Fibroblast of the aortic adventitia (primary cell): ENCODE data around the gene NPAS1. TPM values are rescaled to one million over a fixed set of nuclear protein-coding genes. Genes with fewer than 3 reads are reported as not detected.
A peak's percentile ranks its signal among the peaks of the same experiment; 100 is the strongest.

Experiments
- DNase-seq: peaks from one replicate; pipeline ENCODE4 v3.0.0-alpha.2; 2010; ENCODE audit warnings: low read depth
- H3K4me3 ChIP-seq: 2 replicates; pipeline ENCODE4 v1.5.1; 2011; ENCODE audit warnings: low read depth, mild to moderate bottlenecking, control low read depth, low read length, moderate library complexity
- total RNA-seq: library from RNA; depleted of rRNA; stranded (reverse); fragments of >200 nt; gene quantifications from 2 replicates; pipeline ENCODE4 v1.2.3, GENCODE V29; 2012; ENCODE audit warnings: low replicate concordance
- TF ChIP-seq, protein P1 (sequence below): IDR thresholded peaks from 2 replicates; pipeline ENCODE4 v1.5.1; 2011; ENCODE audit warnings: mild to moderate bottlenecking, low read length, control low read depth, inconsistent platforms; ENCODE audit not compliant: insufficient read depth

The NPAS1 gene
- total RNA-seq, 1 donor: 2.1 TPM

DNA sequence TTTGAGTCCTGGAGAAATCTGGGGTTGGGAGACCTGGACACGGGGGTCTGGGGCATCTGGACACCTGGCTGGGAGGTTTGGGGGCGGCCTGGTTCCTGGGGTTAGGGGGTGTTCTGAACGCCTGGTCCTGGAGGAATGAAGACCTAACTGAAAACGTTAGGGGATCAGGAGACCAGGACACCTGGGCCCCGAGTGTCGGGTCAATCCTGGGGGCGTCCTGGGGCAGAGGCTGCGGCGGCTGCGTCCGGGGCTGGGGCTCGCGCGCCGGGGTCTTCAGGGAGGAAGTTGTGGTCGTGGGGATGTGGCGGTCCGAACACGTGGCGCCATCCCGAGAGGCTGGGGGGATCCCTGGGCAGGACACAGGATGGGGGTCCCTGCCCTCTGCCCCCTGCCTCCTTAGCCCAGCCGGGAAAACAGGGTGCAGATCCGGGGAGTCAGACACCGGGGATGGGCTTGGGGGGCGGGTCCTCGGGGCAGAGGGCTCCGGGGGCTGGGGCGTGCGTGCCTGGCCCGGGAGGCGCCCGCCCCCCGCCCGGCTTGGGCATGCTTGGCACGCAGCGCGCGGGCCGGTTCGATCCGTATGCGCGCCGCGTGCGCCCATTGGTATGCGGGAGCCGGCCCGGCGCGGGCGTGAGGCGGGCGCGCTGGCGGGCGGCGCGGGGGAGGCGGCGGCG, 632 bp downstream of the NPAS1 start:
- DNase-seq: no peak
- TF ChIP-seq, protein P1, sequence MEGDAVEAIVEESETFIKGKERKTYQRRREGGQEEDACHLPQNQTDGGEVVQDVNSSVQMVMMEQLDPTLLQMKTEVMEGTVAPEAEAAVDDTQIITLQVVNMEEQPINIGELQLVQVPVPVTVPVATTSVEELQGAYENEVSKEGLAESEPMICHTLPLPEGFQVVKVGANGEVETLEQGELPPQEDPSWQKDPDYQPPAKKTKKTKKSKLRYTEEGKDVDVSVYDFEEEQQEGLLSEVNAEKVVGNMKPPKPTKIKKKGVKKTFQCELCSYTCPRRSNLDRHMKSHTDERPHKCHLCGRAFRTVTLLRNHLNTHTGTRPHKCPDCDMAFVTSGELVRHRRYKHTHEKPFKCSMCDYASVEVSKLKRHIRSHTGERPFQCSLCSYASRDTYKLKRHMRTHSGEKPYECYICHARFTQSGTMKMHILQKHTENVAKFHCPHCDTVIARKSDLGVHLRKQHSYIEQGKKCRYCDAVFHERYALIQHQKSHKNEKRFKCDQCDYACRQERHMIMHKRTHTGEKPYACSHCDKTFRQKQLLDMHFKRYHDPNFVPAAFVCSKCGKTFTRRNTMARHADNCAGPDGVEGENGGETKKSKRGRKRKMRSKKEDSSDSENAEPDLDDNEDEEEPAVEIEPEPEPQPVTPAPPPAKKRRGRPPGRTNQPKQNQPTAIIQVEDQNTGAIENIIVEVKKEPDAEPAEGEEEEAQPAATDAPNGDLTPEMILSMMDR: no peak
- H3K4me3 ChIP-seq: peak overlapping the region; percentile 48

DNA sequence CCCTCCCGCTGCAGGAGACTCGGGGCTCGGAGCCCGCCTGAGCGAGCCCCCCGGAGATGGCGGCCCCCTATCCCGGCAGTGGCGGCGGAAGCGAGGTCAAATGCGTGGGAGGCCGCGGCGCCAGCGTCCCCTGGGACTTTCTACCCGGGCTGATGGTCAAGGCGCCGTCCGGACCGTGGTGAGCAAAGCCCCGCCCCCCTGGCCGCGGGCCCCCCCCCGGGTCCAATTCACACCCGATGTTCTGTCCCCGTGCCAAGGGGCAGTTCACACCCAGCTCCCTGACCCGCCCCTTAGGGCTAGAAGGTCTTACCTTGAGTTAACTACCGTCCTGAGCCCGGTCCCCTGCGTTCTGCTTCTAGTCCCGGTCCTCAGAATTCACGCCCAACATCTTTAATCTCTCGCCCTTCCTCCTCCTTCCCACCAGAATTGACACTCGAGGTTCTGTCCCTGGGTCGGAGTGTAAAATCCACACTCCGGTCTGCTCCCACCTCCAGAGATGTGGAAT, 1.4 kb downstream of the NPAS1 start:
- DNase-seq: no peak
- H3K4me3 ChIP-seq: peak overlapping the region; percentile 56
- TF ChIP-seq, protein P1: no peak

DNA sequence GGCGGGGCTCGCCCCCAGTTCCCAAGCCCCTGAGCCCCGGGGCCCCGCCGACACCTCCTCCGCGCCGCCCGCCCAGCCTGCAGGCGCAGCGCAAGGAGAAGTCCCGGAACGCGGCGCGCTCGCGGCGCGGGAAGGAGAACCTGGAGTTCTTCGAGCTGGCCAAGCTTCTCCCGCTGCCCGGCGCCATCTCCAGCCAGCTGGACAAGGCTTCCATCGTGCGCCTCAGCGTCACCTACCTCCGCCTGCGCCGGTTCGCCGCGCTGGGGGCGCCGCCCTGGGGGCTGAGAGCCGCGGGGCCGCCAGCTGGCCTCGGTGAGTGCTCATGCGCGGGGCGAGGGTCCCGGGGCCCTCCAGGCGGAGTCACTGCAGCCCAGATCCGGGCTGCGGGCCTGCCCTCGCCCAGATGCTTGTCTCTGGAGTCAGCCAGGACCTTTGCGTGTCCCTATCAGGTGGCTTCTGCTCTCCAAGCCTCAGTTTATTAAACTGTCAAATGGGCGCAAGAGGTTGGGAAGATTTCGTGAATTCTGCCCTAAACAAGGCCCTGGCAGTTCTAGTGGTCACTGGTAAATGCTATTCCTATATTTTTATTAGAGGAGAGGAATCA, 2.0 kb downstream of the NPAS1 start:
- H3K4me3 ChIP-seq: peak overlapping the region; percentile 56
- no peak for DNase-seq
- TF ChIP-seq, protein P1: no peak

DNA sequence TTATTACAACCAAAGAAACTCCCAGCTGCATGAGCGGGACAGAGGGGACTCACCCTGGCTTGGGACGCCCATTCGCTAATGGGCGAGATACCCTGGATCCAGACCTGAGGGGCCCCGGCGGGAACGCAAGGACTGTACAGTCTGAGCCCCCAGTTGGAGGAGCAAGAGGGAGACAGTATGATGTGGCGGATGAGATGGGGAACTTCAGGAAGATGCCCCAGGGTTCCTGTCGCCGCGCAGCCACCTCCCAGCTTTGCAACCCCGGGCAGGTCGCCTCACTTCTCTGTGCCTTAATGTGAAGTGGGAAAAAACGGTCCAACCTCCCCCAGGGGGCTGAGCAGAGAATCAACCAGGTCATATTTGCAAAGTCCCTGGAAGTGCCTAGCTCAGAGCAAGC, 2.5 kb downstream of the NPAS1 start:
- H3K4me3 ChIP-seq: no peak overlapping the region
- no peak for DNase-seq
- TF ChIP-seq, protein P1: no peak

DNA sequence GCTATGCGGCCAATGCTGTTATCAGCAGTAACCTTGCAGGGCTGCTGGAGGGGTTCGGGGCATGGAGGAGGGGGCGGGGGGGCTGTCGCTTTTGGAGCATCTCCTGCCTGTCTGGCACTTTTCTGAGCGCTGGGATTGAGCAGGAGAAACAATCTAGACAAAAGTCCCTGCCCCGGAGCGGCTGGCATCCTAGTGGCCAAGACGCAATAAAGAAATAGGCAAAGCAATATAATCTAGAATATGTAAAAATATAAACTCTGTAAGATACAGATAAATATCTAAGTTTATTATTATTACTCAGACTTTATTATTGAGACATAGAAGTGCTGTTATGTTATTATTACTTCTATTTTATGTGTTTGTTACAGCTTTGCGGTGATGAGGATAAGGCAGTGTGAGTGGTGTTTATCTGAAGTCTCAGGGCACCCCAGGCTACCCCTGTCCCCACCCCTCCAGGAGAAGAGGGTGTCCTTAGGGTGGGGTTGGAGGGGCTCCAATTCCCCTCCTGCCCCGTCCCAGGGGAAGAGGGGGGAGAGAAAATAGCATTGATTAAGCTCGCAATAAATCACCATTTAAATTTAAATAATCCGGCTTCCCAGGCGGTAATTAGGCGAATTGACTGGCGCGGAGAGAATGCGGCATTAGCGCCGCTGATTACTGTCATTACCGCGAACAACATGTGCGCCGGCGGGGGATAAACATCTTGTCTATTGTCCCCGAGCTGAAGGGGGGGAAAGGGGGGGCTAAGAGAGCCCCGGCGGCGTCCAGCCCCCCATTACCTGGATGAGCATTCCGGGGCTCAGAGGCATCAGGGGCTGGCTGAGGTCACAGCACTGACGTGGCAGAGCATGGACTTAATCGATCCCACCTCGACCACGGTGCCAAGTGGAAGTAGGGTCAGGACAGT, 3.2 kb downstream of the NPAS1 start:
- TF ChIP-seq, protein P1: no peak
- no peak overlapping the region for H3K4me3 ChIP-seq
- DNase-seq: no peak

DNA sequence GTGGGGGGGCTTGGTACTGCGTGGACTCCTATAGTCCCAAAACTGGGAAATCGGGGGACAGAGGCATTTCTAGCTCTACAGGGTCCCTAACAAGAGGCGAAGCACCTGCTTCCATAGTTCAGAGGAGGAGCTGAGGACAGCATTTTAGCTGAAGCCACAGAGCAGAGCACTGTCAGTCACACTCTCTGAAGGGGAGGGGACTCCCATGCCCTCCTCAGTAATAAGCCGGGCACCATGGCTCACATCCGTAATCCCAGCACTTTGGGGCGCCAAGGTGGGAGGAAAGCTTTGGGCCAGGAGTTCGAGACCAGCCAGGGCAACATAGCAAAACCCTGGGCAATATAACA, 3.8 kb downstream of the NPAS1 start:
- H3K4me3 ChIP-seq: no peak overlapping the region
- DNase-seq: no peak
- TF ChIP-seq, protein P1: no peak
